CD4-positive, alpha-beta memory T cell (primary cell): ENCODE measurements around the gene ARPC2. TPM values are rescaled to one million over a fixed set of nuclear protein-coding genes. Genes with fewer than 3 reads are reported as not detected.
A peak's percentile ranks its signal among the peaks of the same experiment; 100 is the strongest.

ENCODE experiments used
- CTCF ChIA-PET: fragments of 350-600 bp; sonication (Branson Sonifier 250); formaldehyde crosslinking; loops from one replicate; lab custom pipeline; 2021; ENCODE audit warnings: inconsistent platforms; ENCODE audit not compliant: partially characterized antibody; lab: Charles Lee
- POLR2A ChIA-PET: fragments of 350-600 bp; sonication (Branson Sonifier 250); formaldehyde crosslinking; loops from one replicate; lab custom pipeline; 2021; ENCODE audit not compliant: partially characterized antibody; lab: Charles Lee
- DNase-seq, 5 donors: peaks; one replicate each; pipeline versions ENCODE4 v3.0.0 to v3.0.0-alpha.2; 2020 to 2022; ENCODE audit warnings: mixed read lengths in 1 of 5
- H3K27ac ChIP-seq: one replicate; pipeline ENCODE4 v1.7.0; 2013; ENCODE audit warnings: low read depth, low read length
- H3K27me3 ChIP-seq: 2 replicates; pipeline ENCODE4 v1.7.0; 2013; ENCODE audit warnings: mild to moderate bottlenecking, low read length, moderate library complexity; ENCODE audit not compliant: insufficient read depth
- H3K36me3 ChIP-seq: 2 replicates; pipeline ENCODE4 v1.7.0; 2013; ENCODE audit warnings: mild to moderate bottlenecking, low read length, moderate library complexity; ENCODE audit not compliant: insufficient read depth
- H3K4me1 ChIP-seq: 2 replicates; pipeline ENCODE4 v1.7.0; 2013; ENCODE audit warnings: mild to moderate bottlenecking, low read length, moderate library complexity; ENCODE audit not compliant: insufficient read depth
- H3K4me3 ChIP-seq, 2 donors: one replicate each; pipeline ENCODE4 v1.7.0; 2013; ENCODE audit warnings: low read length in 2 of 2, mild to moderate bottlenecking in 1 of 2
- H3K9me3 ChIP-seq, 2 donors: one replicate each; pipeline ENCODE4 v1.7.0; 2013; ENCODE audit warnings: low read length in 2 of 2, control low read depth in 1 of 2; ENCODE audit not compliant: control insufficient read depth in 1 of 2
- H3K27ac Mint-ChIP-seq, 7 donors: one replicate each; pipeline ENCODE4 v1.8.0; 2020 to 2021; ENCODE audit warnings: mixed read lengths in 7 of 7, mild to moderate bottlenecking in 6 of 7, inconsistent platforms in 3 of 7, moderate library complexity in 3 of 7
- H3K27me3 Mint-ChIP-seq, 2 donors: one replicate each; pipeline ENCODE4 v1.8.0; 2020 to 2021; ENCODE audit warnings: mixed read lengths in 2 of 2
- H3K36me3 Mint-ChIP-seq, 2 donors: one replicate each; pipeline ENCODE4 v1.8.0; 2020 to 2021; ENCODE audit warnings: mixed read lengths in 2 of 2, inconsistent platforms in 1 of 2, mild to moderate bottlenecking in 1 of 2
- H3K4me1 Mint-ChIP-seq, 4 donors: one replicate each; pipeline ENCODE4 v1.8.0; 2020 to 2021; ENCODE audit warnings: mixed read lengths in 4 of 4, mild to moderate bottlenecking in 1 of 4
- H3K4me3 Mint-ChIP-seq, 8 donors: one replicate each; pipeline ENCODE4 v1.8.0; 2020 to 2021; ENCODE audit warnings: mixed read lengths in 8 of 8, mild to moderate bottlenecking in 7 of 8, moderate library complexity in 6 of 8, inconsistent platforms in 3 of 8
- H3K9me3 Mint-ChIP-seq, 8 donors: one replicate each; pipeline ENCODE4 v1.8.0; 2020 to 2021; ENCODE audit warnings: mixed read lengths in 8 of 8, mild to moderate bottlenecking in 5 of 8, inconsistent platforms in 3 of 8, moderate library complexity in 1 of 8
- intact Hi-C: fragments of 100-400 bp; cut with micrococcal nuclease; formaldehyde crosslinking; loops from one replicate; pipeline ENCODE4 v1.15.1; 2023
- polyA plus RNA-seq, 2 donors: library from polyadenylated mRNA; unstranded; fragments of 300-500 nt; fragmentation: Illumina TruSeq; gene quantifications; one replicate each; pipeline ENCODE4 v1.2.3, GENCODE V29; 2021
- total RNA-seq, 2 experiments: library from RNA; stranded (reverse); gene quantifications; one replicate each; pipeline ENCODE4 v1.2.3, GENCODE V29; 2021

The ARPC2 gene
- total and polyA plus RNA-seq, 4 experiments from 2014 or later = 412 to 1,042 (median 628) TPM

DNA sequence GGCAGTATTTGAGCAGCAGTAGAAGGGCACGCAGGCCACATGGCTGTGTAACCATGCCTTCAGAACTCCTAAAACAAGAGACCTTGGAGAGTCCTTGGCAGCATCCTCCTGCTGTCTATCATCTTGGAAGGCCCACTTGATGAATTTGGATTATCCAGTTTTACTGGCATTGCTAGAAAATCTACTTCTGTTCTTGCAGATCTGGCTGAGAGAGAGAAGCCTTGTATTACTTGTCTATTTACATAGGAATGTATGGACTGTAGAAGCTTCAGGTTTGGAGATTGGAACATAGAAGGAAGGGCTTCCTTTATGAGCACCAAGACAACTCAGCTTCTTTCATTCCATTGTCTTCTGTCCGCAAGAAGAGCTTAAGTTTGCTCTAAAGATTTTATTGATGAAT lies 27.7 kb downstream of the ARPC2 start:
- H3K4me1 Mint-ChIP-seq = peaks cover 10 to 20% (median 11%) of the 10 kb centered on the region in 4 donors
- peaks cover 44 to 86% of the 10 kb centered on the region in 2 donors for H3K36me3 Mint-ChIP-seq
- no peak overlapping the region for H3K4me3 ChIP-seq
- H3K27me3 ChIP-seq = no peaks in the 10 kb centered on the region
- H3K27ac ChIP-seq = no peak overlapping the region
- intact Hi-C loops = no loop called here
- H3K4me3 Mint-ChIP-seq = no peak overlapping the region
- H3K36me3 ChIP-seq = peaks cover 91% of the 10 kb centered on the region
- H3K4me1 ChIP-seq = peaks cover 9% of the 10 kb centered on the region
- POLR2A ChIA-PET = interaction anchor here (1.0 to 1.4 kb wide), 3 partner anchors 9 to 25 kb away, joined by 3 to 4 read pairs (median 4); partner anchors contain the start of genes AAMP and PNKD
- H3K27me3 Mint-ChIP-seq = no peaks in the 10 kb centered on the region
- no peaks in the 10 kb centered on the region for H3K9me3 ChIP-seq
- H3K27ac Mint-ChIP-seq = peak overlapping the region in 6 of 7 donors; percentile 5 to 78 (median 60)
- CTCF ChIA-PET = interaction anchor here (1.3 to 7.8 kb wide), 4 partner anchors 10 to 22 kb away, joined by 3 to 61 read pairs (median 6); no protein-coding TSS in a partner anchor
- no peaks in the 10 kb centered on the region for H3K9me3 Mint-ChIP-seq
- DNase-seq = no peak

DNA sequence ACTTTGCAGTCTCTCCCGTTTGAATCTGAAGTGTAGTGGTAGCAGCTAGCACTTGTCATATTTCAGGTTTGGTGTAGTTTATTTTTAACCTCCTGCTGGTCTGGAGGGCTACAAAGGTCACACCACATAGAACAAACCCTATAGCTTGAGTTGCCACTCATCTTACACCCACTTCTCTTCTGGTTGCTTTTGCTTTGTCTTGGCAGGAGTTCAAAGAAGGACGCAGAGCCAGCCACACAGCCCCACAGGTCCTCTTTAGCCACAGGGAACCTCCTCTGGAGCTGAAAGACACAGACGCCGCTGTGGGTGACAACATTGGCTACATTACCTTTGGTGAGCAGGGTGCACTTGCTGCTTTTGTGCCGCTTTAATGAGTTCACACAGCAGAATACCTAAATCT lies 28.2 kb downstream of the ARPC2 start:
- ChIA-PET POLR2A (interaction anchor here (1.2 to 2.1 kb wide), 3 partner anchors 9 to 25 kb away, joined by 3 to 9 read pairs (median 4); no protein-coding TSS in a partner anchor), CTCF (interaction anchor here (0.7 to 7.8 kb wide), 3 partner anchors 11 to 111 kb away, joined by 3 to 61 read pairs (median 4); no protein-coding TSS in a partner anchor)
- Histone ChIP-seq H3K9me3 (no peaks in the 10 kb centered on the region), H3K4me1 (peaks cover 9% of the 10 kb centered on the region), H3K36me3 (peaks cover 93% of the 10 kb centered on the region), H3K27me3 (no peaks in the 10 kb centered on the region), H3K27ac (no peak overlapping the region), H3K4me3 (no peak overlapping the region)
- intact Hi-C loops = no loop called here
- no peak overlapping the region for H3K4me3 Mint-ChIP-seq
- peaks cover 11 to 24% (median 13%) of the 10 kb centered on the region in 4 donors for H3K4me1 Mint-ChIP-seq
- H3K36me3 Mint-ChIP-seq = peaks cover 46 to 87% of the 10 kb centered on the region in 2 donors
- DNase-seq = no peak
- H3K9me3 Mint-ChIP-seq = no peaks in the 10 kb centered on the region
- peak overlapping the region in 3 of 7 donors; percentile 57 to 78 (median 69) for H3K27ac Mint-ChIP-seq
- H3K27me3 Mint-ChIP-seq = no peaks in the 10 kb centered on the region

DNA sequence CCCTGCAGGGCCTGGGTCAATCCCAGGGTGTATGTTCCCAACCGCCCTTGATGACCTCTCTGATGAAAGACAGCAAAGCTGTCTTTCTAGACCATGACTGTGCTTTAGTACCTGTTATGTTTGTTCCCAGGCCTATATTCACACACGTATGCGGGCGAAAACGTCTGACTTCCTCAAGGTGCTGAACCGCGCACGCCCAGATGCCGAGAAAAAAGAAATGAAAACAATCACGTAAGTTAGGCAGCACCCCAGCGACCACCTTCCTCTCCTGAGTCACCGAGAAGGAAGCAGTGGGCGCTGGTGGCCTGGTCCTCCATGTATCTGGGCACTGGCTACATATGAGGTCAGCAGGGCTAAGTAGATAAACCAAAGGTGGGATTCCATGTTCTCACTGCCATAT lies 32.7 kb downstream of the ARPC2 start:
- ChIA-PET CTCF (no interaction called here), POLR2A (no interaction called here)
- Mint-ChIP-seq H3K27ac (peak overlapping the region in 5 of 7 donors; percentile 35 to 83 (median 43)), H3K9me3 (no peaks in the 10 kb centered on the region), H3K4me1 (peaks cover 0 to 6% (median 6%) of the 10 kb centered on the region in 4 donors), H3K27me3 (no peaks in the 10 kb centered on the region), H3K36me3 (peaks cover 64 to 86% of the 10 kb centered on the region in 2 donors), H3K4me3 (peak overlapping the region in 1 of 8 donors; percentile 14)
- Histone ChIP-seq H3K9me3 (no peaks in the 10 kb centered on the region), H3K4me3 (no peak overlapping the region), H3K4me1 (no peaks in the 10 kb centered on the region), H3K27ac (no peak overlapping the region), H3K36me3 (peaks cover 95% of the 10 kb centered on the region), H3K27me3 (no peaks in the 10 kb centered on the region)
- intact Hi-C loops = no loop called here
- no peak for DNase-seq

DNA sequence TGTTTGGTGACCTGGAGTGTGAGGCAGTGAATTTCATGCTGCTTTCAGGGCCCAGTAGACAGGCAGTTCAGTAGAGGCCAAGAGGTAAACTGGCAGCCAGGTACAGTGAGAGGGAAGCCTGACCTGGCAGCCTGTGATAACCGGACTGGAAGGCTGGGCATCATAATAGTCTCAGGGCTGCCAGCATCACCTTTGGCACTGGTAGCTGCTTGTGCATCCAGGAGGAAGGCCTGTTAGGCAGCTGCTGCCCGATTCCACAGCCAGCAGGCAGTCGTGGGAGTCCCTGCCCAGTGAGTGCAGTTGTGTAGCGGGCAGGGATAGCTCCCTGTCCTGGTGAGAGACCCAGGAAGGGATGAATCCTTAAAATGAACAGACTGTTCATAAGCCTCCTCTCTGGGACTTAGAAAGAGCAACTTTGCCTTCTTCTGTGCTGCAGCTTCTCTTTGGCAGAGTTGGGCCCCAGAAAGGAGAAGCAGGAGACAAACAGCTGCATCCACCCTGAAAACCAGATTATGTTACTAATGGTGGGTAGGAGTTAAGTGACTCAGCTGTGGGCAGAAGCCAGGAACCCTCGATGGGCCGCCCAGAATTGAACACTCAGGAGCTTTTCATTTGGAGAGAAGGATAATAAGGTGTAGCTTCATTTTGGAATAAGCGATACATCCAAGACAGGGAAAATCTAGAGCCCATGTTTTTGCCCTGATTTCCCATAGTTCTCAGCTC lies 35.7 kb downstream of the ARPC2 start:
- Mint-ChIP-seq H3K9me3 (no peaks in the 10 kb centered on the region), H3K27ac (peak overlapping the region in 6 of 7 donors; percentile 17 to 53 (median 34)), H3K36me3 (peaks cover 60 to 88% of the 10 kb centered on the region in 2 donors), H3K4me1 (peaks cover 9 to 22% (median 13%) of the 10 kb centered on the region in 4 donors), H3K4me3 (no peak overlapping the region), H3K27me3 (no peaks in the 10 kb centered on the region)
- no peaks in the 10 kb centered on the region for H3K27me3 ChIP-seq
- no peak overlapping the region for H3K4me3 ChIP-seq
- ChIA-PET POLR2A (interaction anchor here (0.9 to 1.9 kb wide), 4 partner anchors 21 to 34 kb away, joined by 3 to 6 read pairs (median 4); no protein-coding TSS in a partner anchor), CTCF (interaction anchor here (1.0 to 10.5 kb wide), 9 partner anchors 9 to 85 kb away, joined by 3 to 157 read pairs (median 5); partner anchors contain the start of genes AAMP, CXCR1 and PNKD)
- H3K9me3 ChIP-seq = no peaks in the 10 kb centered on the region
- H3K27ac ChIP-seq = no peak overlapping the region
- DNase-seq = no peak
- peaks cover 9% of the 10 kb centered on the region for H3K4me1 ChIP-seq
- H3K36me3 ChIP-seq = peaks cover 82% of the 10 kb centered on the region
- intact Hi-C loops = no loop called here

DNA sequence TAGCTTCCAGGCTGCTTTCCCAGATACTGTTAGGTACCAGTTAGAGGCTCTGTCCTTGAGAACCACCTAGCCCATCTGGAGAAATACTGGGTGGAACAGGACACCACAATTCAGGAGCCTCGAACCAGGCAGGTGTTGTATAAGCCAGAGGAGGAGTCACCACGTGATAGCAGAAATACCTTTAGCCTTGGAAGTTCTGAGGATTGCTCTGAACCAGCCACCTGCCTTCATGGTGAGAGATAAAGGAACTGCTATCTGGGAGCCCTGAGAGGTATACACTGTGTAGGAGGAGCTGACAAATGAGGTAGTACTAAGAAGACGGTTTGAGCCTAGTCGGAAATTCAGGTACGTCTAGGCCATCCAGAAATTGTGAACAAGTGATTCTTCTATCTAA lies 36.2 kb downstream of the ARPC2 start:
- Mint-ChIP-seq H3K36me3 (peaks cover 56 to 84% of the 10 kb centered on the region in 2 donors), H3K27me3 (no peaks in the 10 kb centered on the region), H3K9me3 (no peaks in the 10 kb centered on the region), H3K27ac (peak overlapping the region in 5 of 7 donors; percentile 17 to 53 (median 48)), H3K4me1 (peaks cover 11 to 25% (median 13%) of the 10 kb centered on the region in 4 donors), H3K4me3 (no peak overlapping the region)
- Histone ChIP-seq H3K9me3 (no peaks in the 10 kb centered on the region), H3K4me1 (peaks cover 10% of the 10 kb centered on the region), H3K36me3 (peaks cover 76% of the 10 kb centered on the region), H3K27ac (no peak overlapping the region), H3K27me3 (no peaks in the 10 kb centered on the region), H3K4me3 (no peak overlapping the region)
- intact Hi-C loops = no loop called here
- DNase-seq = no peak
- ChIA-PET CTCF (interaction anchor here (1.0 to 10.5 kb wide), 9 partner anchors 8 to 86 kb away, joined by 3 to 157 read pairs (median 5); partner anchors contain the start of genes AAMP, CXCR1 and PNKD), POLR2A (interaction anchor here (0.9 to 1.9 kb wide), 3 partner anchors 22 to 35 kb away, joined by 3 to 6 read pairs (median 4); no protein-coding TSS in a partner anchor)

DNA sequence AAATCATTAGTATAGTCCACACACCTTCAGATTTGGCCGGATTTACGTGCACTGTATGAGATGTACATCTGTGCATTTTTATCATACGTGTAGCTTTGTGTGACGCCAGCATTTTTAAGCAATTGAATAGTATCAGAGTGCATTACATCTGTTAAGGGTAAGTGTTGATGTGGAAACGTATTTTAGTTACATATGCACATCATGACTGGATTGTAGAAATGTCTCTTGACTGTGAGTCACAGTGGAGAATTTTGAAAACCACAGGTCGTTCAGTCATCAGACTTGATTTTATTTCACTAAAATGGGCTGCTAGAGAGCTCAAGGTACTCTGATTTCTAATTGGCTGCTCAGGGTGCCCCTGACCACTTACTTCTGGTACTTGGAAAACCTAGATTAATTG lies 38.5 kb downstream of the ARPC2 start:
- no peaks in the 10 kb centered on the region for H3K9me3 Mint-ChIP-seq
- peaks cover 40 to 64% of the 10 kb centered on the region in 2 donors for H3K36me3 Mint-ChIP-seq
- no peaks in the 10 kb centered on the region for H3K27me3 Mint-ChIP-seq
- CTCF ChIA-PET = interaction anchor here (0.7 to 10.5 kb wide), 7 partner anchors 12 to 71 kb away, joined by 3 to 157 read pairs (median 11); partner anchors contain the start of genes AAMP and PNKD
- Histone ChIP-seq H3K9me3 (no peaks in the 10 kb centered on the region), H3K36me3 (peaks cover 55% of the 10 kb centered on the region), H3K27ac (no peak overlapping the region), H3K27me3 (no peaks in the 10 kb centered on the region), H3K4me3 (no peak overlapping the region), H3K4me1 (peaks cover 10% of the 10 kb centered on the region)
- H3K4me1 Mint-ChIP-seq = peaks cover 7 to 18% (median 14%) of the 10 kb centered on the region in 4 donors
- H3K27ac Mint-ChIP-seq = peak overlapping the region in 2 of 7 donors; percentile 25 to 88
- H3K4me3 Mint-ChIP-seq = peak overlapping the region in 1 of 8 donors; percentile 16
- intact Hi-C loops = no loop called here
- POLR2A ChIA-PET = interaction anchor here (1.0 to 2.0 kb wide), 2 partner anchors 26 to 70 kb away, joined by 3 to 9 read pairs; no protein-coding TSS in a partner anchor
- no peak for DNase-seq
